ENCODE data around the gene ZNF226. TPM values are rescaled to one million over a fixed set of nuclear protein-coding genes. Genes with fewer than 3 reads are reported as not detected.
"Not testable (repeated sequence)": the region's sequence is repeated elsewhere in the genome, so short reads cannot be mapped to it uniquely, and the experiment has no call there.

Gene ZNF226
- total and polyA plus RNA-seq, 4 experiments from 2014 or later: 23.4 to 55.6 (median 38.1) TPM

- H3K4me1 ChIP-seq (ENCODE audit: insufficient read depth, low read length): no peaks in the 10 kb centered on the region
- Mint-ChIP-seq H3K4me3 (no peak overlapping the region), H3K27ac (no peak overlapping the region), H3K36me3 (peaks cover 21 to 30% of the 10 kb centered on the region in 2 donors), H3K4me1 (no peaks in the 10 kb centered on the region), H3K9me3 (peaks cover 5 to 96% (median 80%) of the 10 kb centered on the region in 8 donors), H3K27me3 (no peaks in the 10 kb centered on the region)
- no peak for DNase-seq
- no peak overlapping the region for H3K27ac ChIP-seq (ENCODE audit: low read depth, low read length)
- peaks cover 3 to 53% of the 10 kb centered on the region in 2 donors for H3K9me3 ChIP-seq (ENCODE audit: control insufficient read depth in 1 of 2, low read length in 2 of 2)
- intact Hi-C loops (cut with micrococcal nuclease): no loop called here
- POLR2A ChIA-PET (ENCODE audit: partially characterized antibody): no interaction called here
- H3K36me3 ChIP-seq (ENCODE audit: insufficient read depth, low read length): no peaks in the 10 kb centered on the region
- CTCF ChIA-PET (ENCODE audit: partially characterized antibody): no interaction called here
- H3K27me3 ChIP-seq (ENCODE audit: insufficient read depth, low read length): no peaks in the 10 kb centered on the region
- H3K4me3 ChIP-seq (ENCODE audit: low read length in 2 of 2): no peak overlapping the region
Measured at GRCh38 chr19:44182145-44182544, 17.2 kb downstream of the ZNF226 start.

- H3K27me3 ChIP-seq (ENCODE audit: insufficient read depth, low read length): no peaks in the 10 kb centered on the region
- H3K4me1 ChIP-seq (ENCODE audit: insufficient read depth, low read length): no peaks in the 10 kb centered on the region
- H3K27ac ChIP-seq (ENCODE audit: low read depth, low read length): no peak overlapping the region
- Mint-ChIP-seq H3K4me1 (no peaks in the 10 kb centered on the region), H3K4me3 (no peak overlapping the region), H3K27me3 (peaks cover 1 to 2% of the 10 kb centered on the region in 2 donors), H3K27ac (no peak overlapping the region), H3K36me3 (peaks cover 30 to 33% of the 10 kb centered on the region in 2 donors), H3K9me3 (peaks cover 2 to 81% (median 68%) of the 10 kb centered on the region in 8 donors)
- peaks cover 0 to 12% of the 10 kb centered on the region in 2 donors for H3K9me3 ChIP-seq (ENCODE audit: control insufficient read depth in 1 of 2, low read length in 2 of 2)
- ChIA-PET CTCF (ENCODE audit: partially characterized antibody) (no interaction called here), POLR2A (ENCODE audit: partially characterized antibody) (no interaction called here)
- DNase-seq: no peak
- H3K36me3 ChIP-seq (ENCODE audit: insufficient read depth, low read length): no peaks in the 10 kb centered on the region
- intact Hi-C loops (cut with micrococcal nuclease): no loop called here
- H3K4me3 ChIP-seq (ENCODE audit: low read length in 2 of 2): no peak overlapping the region
Measured at GRCh38 chr19:44190020-44190419, 25.1 kb downstream of the ZNF226 start.

GRCh38 chr19:44192127-44192526 is 27.2 kb downstream of the ZNF226 start:
- POLR2A ChIA-PET (ENCODE audit: partially characterized antibody): interaction anchor here (0.5 kb wide), 1 partner anchor 20 kb away, joined by 3 read pairs; the partner anchor contains the start of gene ZNF227
- no peaks in the 10 kb centered on the region for H3K36me3 ChIP-seq (ENCODE audit: insufficient read depth, low read length)
- CTCF ChIA-PET (ENCODE audit: partially characterized antibody): no interaction called here
- no peak for DNase-seq
- Mint-ChIP-seq H3K27me3 (peaks cover 1 to 4% of the 10 kb centered on the region in 2 donors), H3K9me3 (peaks cover 3 to 81% (median 73%) of the 10 kb centered on the region in 8 donors), H3K27ac (no peak overlapping the region), H3K36me3 (peaks cover 33 to 35% of the 10 kb centered on the region in 2 donors), H3K4me3 (peak overlapping the region in 2 of 8 donors; percentile 11 to 19), H3K4me1 (no peaks in the 10 kb centered on the region)
- no peak overlapping the region for H3K27ac ChIP-seq (ENCODE audit: low read depth, low read length)
- intact Hi-C loops (cut with micrococcal nuclease): no loop called here
- H3K27me3 ChIP-seq (ENCODE audit: insufficient read depth, low read length): no peaks in the 10 kb centered on the region
- H3K4me1 ChIP-seq (ENCODE audit: insufficient read depth, low read length): no peaks in the 10 kb centered on the region
- no peak overlapping the region for H3K4me3 ChIP-seq (ENCODE audit: low read length in 2 of 2)
- peaks cover 0 to 7% of the 10 kb centered on the region in 2 donors for H3K9me3 ChIP-seq (ENCODE audit: control insufficient read depth in 1 of 2, low read length in 2 of 2)

GRCh38 chr19:44196772-44197171 is 31.9 kb downstream of the ZNF226 start:
- peaks cover 3 to 4% of the 10 kb centered on the region in 2 donors for H3K27me3 Mint-ChIP-seq
- DNase-seq: no peak
- peaks cover 13 to 24% of the 10 kb centered on the region in 2 donors for H3K36me3 Mint-ChIP-seq
- no peak overlapping the region for H3K27ac Mint-ChIP-seq
- ChIA-PET POLR2A (ENCODE audit: partially characterized antibody) (no interaction called here), CTCF (ENCODE audit: partially characterized antibody) (no interaction called here)
- Histone ChIP-seq H3K27ac (ENCODE audit: low read depth, low read length) (no peak overlapping the region), H3K27me3 (ENCODE audit: insufficient read depth, low read length) (no peaks in the 10 kb centered on the region), H3K4me1 (ENCODE audit: insufficient read depth, low read length) (no peaks in the 10 kb centered on the region), H3K4me3 (ENCODE audit: low read length in 2 of 2) (no peak overlapping the region), H3K36me3 (ENCODE audit: insufficient read depth, low read length) (no peaks in the 10 kb centered on the region), H3K9me3 (ENCODE audit: control insufficient read depth in 1 of 2, low read length in 2 of 2) (no peaks in the 10 kb centered on the region)
- H3K9me3 Mint-ChIP-seq: peaks cover 3 to 80% (median 56%) of the 10 kb centered on the region in 8 donors
- H3K4me1 Mint-ChIP-seq: no peaks in the 10 kb centered on the region
- intact Hi-C loops (cut with micrococcal nuclease): no loop called here
- no peak overlapping the region for H3K4me3 Mint-ChIP-seq

- CTCF ChIA-PET (ENCODE audit: partially characterized antibody): no interaction called here
- Mint-ChIP-seq H3K4me1 (peaks cover 3 to 6% (median 6%) of the 10 kb centered on the region in 4 donors), H3K27ac (no peak overlapping the region), H3K36me3 (peaks cover 10 to 11% of the 10 kb centered on the region in 2 donors), H3K4me3 (peak overlapping the region in 1 of 8 donors; percentile 67), H3K27me3 (peaks cover 0 to 8% of the 10 kb centered on the region in 2 donors), H3K9me3 (peaks cover 3 to 69% (median 39%) of the 10 kb centered on the region in 8 donors)
- H3K27ac ChIP-seq (ENCODE audit: low read depth, low read length): no peak overlapping the region
- intact Hi-C loops (cut with micrococcal nuclease): no loop called here
- no peaks in the 10 kb centered on the region for H3K36me3 ChIP-seq (ENCODE audit: insufficient read depth, low read length)
- POLR2A ChIA-PET (ENCODE audit: partially characterized antibody): no interaction called here
- no peak for DNase-seq
- no peaks in the 10 kb centered on the region for H3K9me3 ChIP-seq (ENCODE audit: control insufficient read depth in 1 of 2, low read length in 2 of 2)
- no peak overlapping the region for H3K4me3 ChIP-seq (ENCODE audit: low read length in 2 of 2)
- H3K4me1 ChIP-seq (ENCODE audit: insufficient read depth, low read length): peaks cover under 1% of the 10 kb centered on the region
- H3K27me3 ChIP-seq (ENCODE audit: insufficient read depth, low read length): no peaks in the 10 kb centered on the region
Measured at GRCh38 chr19:44202470-44202869, 37.6 kb downstream of the ZNF226 start.

GRCh38 chr19:44202974-44203373 is 38.1 kb downstream of the ZNF226 start:
- POLR2A ChIA-PET (ENCODE audit: partially characterized antibody): no interaction called here
- intact Hi-C loops (cut with micrococcal nuclease): no loop called here
- Histone ChIP-seq H3K9me3 (ENCODE audit: control insufficient read depth in 1 of 2, low read length in 2 of 2) (no peaks in the 10 kb centered on the region), H3K4me1 (ENCODE audit: insufficient read depth, low read length) (peaks cover 5% of the 10 kb centered on the region), H3K36me3 (ENCODE audit: insufficient read depth, low read length) (no peaks in the 10 kb centered on the region), H3K27me3 (ENCODE audit: insufficient read depth, low read length) (no peaks in the 10 kb centered on the region), H3K4me3 (ENCODE audit: low read length in 2 of 2) (no peak overlapping the region), H3K27ac (ENCODE audit: low read depth, low read length) (no peak overlapping the region)
- Mint-ChIP-seq H3K27ac (no peak overlapping the region), H3K9me3 (peaks cover 3 to 70% (median 38%) of the 10 kb centered on the region in 8 donors), H3K36me3 (peaks cover 10 to 13% of the 10 kb centered on the region in 2 donors), H3K4me1 (peaks cover 5 to 11% (median 9%) of the 10 kb centered on the region in 4 donors), H3K4me3 (peak overlapping the region in 1 of 8 donors; percentile 67), H3K27me3 (peaks cover 0 to 8% of the 10 kb centered on the region in 2 donors)
- CTCF ChIA-PET (ENCODE audit: partially characterized antibody): no interaction called here
- DNase-seq: no peak

- intact Hi-C loops (cut with micrococcal nuclease); H3K36me3 ChIP-seq (ENCODE audit: insufficient read depth, low read length); H3K9me3 ChIP-seq (ENCODE audit: control insufficient read depth in 1 of 2, low read length in 2 of 2); CTCF ChIA-PET (ENCODE audit: partially characterized antibody); H3K4me1 ChIP-seq (ENCODE audit: insufficient read depth, low read length); H3K4me3 ChIP-seq (ENCODE audit: low read length in 2 of 2); H3K4me3 Mint-ChIP-seq; H3K27me3 Mint-ChIP-seq; POLR2A ChIA-PET (ENCODE audit: partially characterized antibody); H3K27ac ChIP-seq (ENCODE audit: low read depth, low read length); H3K27me3 ChIP-seq (ENCODE audit: insufficient read depth, low read length); H3K27ac Mint-ChIP-seq; DNase-seq: not testable (repeated sequence)
- H3K4me1 Mint-ChIP-seq: peaks cover 5 to 11% (median 9%) of the 10 kb centered on the region in 4 donors
- H3K36me3 Mint-ChIP-seq: peaks cover 10 to 13% of the 10 kb centered on the region in 2 donors
- H3K9me3 Mint-ChIP-seq: peaks cover 3 to 65% (median 35%) of the 10 kb centered on the region in 8 donors
Measured at GRCh38 chr19:44203877-44204276, 39.0 kb downstream of the ZNF226 start.

Data from CD4-positive, alpha-beta memory T cell (primary cell).